GM12874 (cell line): Measurements from ENCODE around the gene HOMER1.

Experiments
- CTCF ChIP-seq: IDR thresholded peaks from 2 replicates; pipeline ENCODE4 v1.5.1; 2011; ENCODE audit warnings: low read depth, mild to moderate bottlenecking, control low read depth, low read length, moderate library complexity; ENCODE audit not compliant: insufficient read depth

The HOMER1 gene

GRCh38 chr5:79509244-79509885 lies 4.6 kb downstream of the HOMER1 start:
- TF ChIP-seq CTCF, result no peak

GRCh38 chr5:79508794-79509193 lies 5.1 kb downstream of the HOMER1 start:
- no peak for TF ChIP-seq CTCF

- no peak for TF ChIP-seq CTCF
Measured at GRCh38 chr5:79508354-79508753, 5.6 kb downstream of the HOMER1 start.

GRCh38 chr5:79507251-79508205 lies 6.4 kb downstream of the HOMER1 start:
- no peak for TF ChIP-seq CTCF

- TF ChIP-seq CTCF, result no peak
Measured at GRCh38 chr5:79505138-79505537, 8.8 kb downstream of the HOMER1 start.

GRCh38 chr5:79503794-79504495 lies 10.0 kb downstream of the HOMER1 start:
- TF ChIP-seq CTCF, result no peak
